Ovary (tissue), 3 donors: ENCODE measurements around the gene CERCAM.

ENCODE experiments used
- CTCF ChIP-seq, 3 donors: fragments of 450-650 bp in 2 of 3; fragments of 200-600 bp in 1 of 3; IDR thresholded peaks; one replicate each; pipeline versions ENCODE4 v1.5.1 to v1.8.0; 2016 to 2022; ENCODE audit warnings: antibody characterized with exemption in 3 of 3, mild to moderate bottlenecking in 1 of 3
- EP300 ChIP-seq: sonication (generic); formaldehyde crosslinking; IDR thresholded peaks from one replicate; pipeline ENCODE4 v1.6.1; 2017; ENCODE audit warnings: antibody characterized with exemption
- POLR2A ChIP-seq: fragments of 450-650 bp; IDR thresholded peaks from one replicate; pipeline ENCODE4 v1.6.1; 2017; ENCODE audit warnings: antibody characterized with exemption, mild to moderate bottlenecking, moderate library complexity
- donor health status: DM: no; HTN: no; CAD: no.

GRCh38 chr9:128372784-128373183, 47.9 kb upstream of the CERCAM start:
- TF ChIP-seq CTCF (IDR thresholded peaks at IDR 0.05) (no peak), POLR2A (no peak), EP300 (no peak)
